HepG2 (cell line): ENCODE results near the gene RIPK3. TPM values are rescaled to one million over a fixed set of nuclear protein-coding genes. Genes with fewer than 3 reads are reported as not detected.

ENCODE experiments used
- ATAC-seq: fragments of 200-7000 bp; cut with Tn5 transposase; 3 replicates; pipeline ENCODE4 v1.9.1; 2020; ENCODE audit warnings: mild to moderate bottlenecking, moderate library complexity
- BruUV-seq: library from RNA; stranded (reverse); fragments of 400-500 nt; replicated peaks from 2 replicates; lab custom pipeline; 2021; lab: Mats Ljungman, UMichigan
- CTCF ChIA-PET: fragments of 300-600 bp; formaldehyde crosslinking; extraction: SDS; loops from one replicate; lab custom pipeline; 2021; ENCODE audit warnings: low total read pairs, inconsistent platforms, low intra/inter-chr PET ratio; lab: Yijun Ruan, JAX
- POLR2A ChIA-PET: fragments of 350-600 bp; sonication (Branson Sonifier 250); formaldehyde crosslinking; loops from one replicate; lab custom pipeline; 2020; ENCODE audit warnings: antibody characterized with exemption, inconsistent platforms; lab: Yijun Ruan, JAX
- DNase-seq: peaks from one replicate; pipeline ENCODE4 v3.0.0-alpha.2; 2015; ENCODE audit warnings: low spot score
- FAIRE-seq: peaks from 3 replicates; lab custom pipeline; 2011; peaks lifted over from hg19 to GRCh38; lab: Jason Lieb, UNC
- H2AFZ ChIP-seq: one replicate; pipeline ENCODE4 v1.6.1; 2011; ENCODE audit warnings: low read length, inconsistent platforms
- H3K27ac ChIP-seq: fragments of 300-600 bp; 3 replicates; pipeline ENCODE4 v1.8.0; 2011; ENCODE audit warnings: mixed run types, mild to moderate bottlenecking, mixed read lengths, low read length, inconsistent platforms; ENCODE audit not compliant: insufficient read depth; ENCODE audit errors: extremely low read length
- H3K27me3 ChIP-seq, 2 experiments: fragments of 200-600 bp in 1 of 2; 2 replicates in 1 of 2; 3 replicates in 1 of 2; pipeline versions ENCODE4 v1.6.0 to v1.8.0; 2011; ENCODE audit warnings: low read length in 2 of 2, mild to moderate bottlenecking in 2 of 2, moderate library complexity in 2 of 2, inconsistent platforms in 1 of 2; ENCODE audit not compliant: insufficient read depth in 2 of 2, control insufficient read depth in 1 of 2
- H3K36me3 ChIP-seq, 2 experiments: fragments of 200-600 bp in 1 of 2; replicated peaks in 1 of 2; 2 replicates in 1 of 2; 3 replicates in 1 of 2; pipeline versions ENCODE4 v1.5.1 to v1.8.0; 2011; ENCODE audit warnings: low read length in 2 of 2, inconsistent platforms in 1 of 2; ENCODE audit not compliant: insufficient read depth in 2 of 2, control insufficient read depth in 1 of 2
- H3K4me1 ChIP-seq: 2 replicates; pipeline ENCODE4 v1.5.1; 2012; ENCODE audit warnings: low read length, inconsistent platforms; ENCODE audit not compliant: insufficient read depth
- H3K4me2 ChIP-seq: 2 replicates; pipeline ENCODE4 v1.6.0; 2011; ENCODE audit warnings: low read depth, low read length, inconsistent platforms
- H3K4me3 ChIP-seq, 3 experiments: fragments of 200-600 bp in 1 of 3; sonication (generic), shearing (Covaris generic) in 1 of 3; replicated peaks in 1 of 3; 2 replicates each; pipeline ENCODE4 v1.5.1; 2011 to 2016; ENCODE audit warnings: low read length in 3 of 3, inconsistent platforms in 2 of 3, low read depth in 2 of 3, mild to moderate bottlenecking in 2 of 3, control low read depth in 1 of 3, mixed read lengths in 1 of 3; ENCODE audit not compliant: insufficient read depth in 1 of 3
- H3K79me2 ChIP-seq: one replicate; pipeline ENCODE4 v1.6.1; 2011; ENCODE audit warnings: low read length, inconsistent platforms; ENCODE audit not compliant: insufficient read depth
- H3K9ac ChIP-seq: 2 replicates; pipeline ENCODE4 v1.6.0; 2011; ENCODE audit warnings: mild to moderate bottlenecking, low read depth, low read length, inconsistent platforms; ENCODE audit not compliant: insufficient read depth
- H3K9me3 ChIP-seq: 2 replicates; pipeline ENCODE4 v1.5.1; 2012; ENCODE audit warnings: mild to moderate bottlenecking, low read length
- H4K20me1 ChIP-seq: 2 replicates; pipeline ENCODE4 v1.6.0; 2011; ENCODE audit warnings: inconsistent platforms, mild to moderate bottlenecking, low read length, moderate library complexity; ENCODE audit not compliant: insufficient read depth
- ATF6 ChIP-seq: sonication (generic); formaldehyde crosslinking; conservative IDR thresholded peaks from 2 replicates; pipeline ENCODE4 v1.4.0; 2020; ENCODE audit warnings: missing genetic modification reagents
- BATF2 ChIP-seq: sonication (generic); formaldehyde crosslinking; IDR thresholded peaks from 2 replicates; pipeline ENCODE4 v1.8.0; 2022; ENCODE audit warnings: mild to moderate bottlenecking, missing genetic modification reagents, moderate library complexity
- CBX2 ChIP-seq, 2 experiments: fragments of 200-600 bp in 1 of 2; sonication (generic); formaldehyde crosslinking in 1 of 2; IDR thresholded peaks; 2 replicates each; pipeline versions ENCODE4 v1.7.0 to v1.8.1; 2018 to 2022; ENCODE audit warnings: low read depth in 2 of 2, low read length in 1 of 2, mild to moderate bottlenecking in 1 of 2, missing genetic modification reagents in 1 of 2
- ELF3 ChIP-seq: IDR thresholded peaks from 2 replicates; pipeline ENCODE4 v1.6.1; 2016; ENCODE audit warnings: missing genetic modification reagents, missing compliant biosample characterization
- ETS1 ChIP-seq: sonication (generic); formaldehyde crosslinking; IDR thresholded peaks from 2 replicates; pipeline ENCODE4 v1.4.0; 2020; ENCODE audit warnings: missing genetic modification reagents
- KAT8 ChIP-seq: IDR thresholded peaks from 2 replicates; pipeline ENCODE4 v1.6.1; 2016; ENCODE audit warnings: missing genetic modification reagents, missing compliant biosample characterization
- MAZ ChIP-seq, 2 experiments: sonication (generic) in 1 of 2; formaldehyde crosslinking in 1 of 2; IDR thresholded peaks; 2 replicates each; pipeline versions ENCODE4 v1.5.0 to v1.6.1; 2012 to 2020; ENCODE audit warnings: low read depth in 2 of 2, mild to moderate bottlenecking in 2 of 2, borderline replicate concordance in 1 of 2, improper control_type of control experiment in 1 of 2, low read length in 1 of 2, missing genetic modification reagents in 1 of 2, moderate library complexity in 1 of 2
- MEF2D ChIP-seq: sonication (generic); formaldehyde crosslinking; IDR thresholded peaks from 2 replicates; pipeline ENCODE4 v1.5.1; 2020; ENCODE audit warnings: mild to moderate bottlenecking, missing genetic modification reagents
- MLLT10 ChIP-seq: sonication (generic); formaldehyde crosslinking; IDR thresholded peaks from 2 replicates; pipeline ENCODE4 v1.4.0; 2020; ENCODE audit warnings: missing genetic modification reagents
- MTF1 ChIP-seq: sonication (generic); formaldehyde crosslinking; IDR thresholded peaks from 2 replicates; pipeline ENCODE4 v1.5.0; 2020; ENCODE audit warnings: missing genetic modification reagents
- POLR2AphosphoS5 ChIP-seq: IDR thresholded peaks from 2 replicates; pipeline ENCODE4 v1.6.1; 2012; ENCODE audit warnings: low read depth, low read length
- SP4 ChIP-seq: sonication (generic); formaldehyde crosslinking; IDR thresholded peaks from 2 replicates; pipeline ENCODE4 v1.8.1; 2023; ENCODE audit warnings: mild to moderate bottlenecking, missing genetic modification reagents
- ZBTB49 ChIP-seq: sonication (generic); formaldehyde crosslinking; IDR thresholded peaks from 2 replicates; pipeline ENCODE4 v1.4.0; 2020; ENCODE audit warnings: missing genetic modification reagents, borderline replicate concordance
- ZNF430 ChIP-seq: sonication (generic); formaldehyde crosslinking; IDR thresholded peaks from 2 replicates; pipeline ENCODE4 v1.9.0; 2021; ENCODE audit warnings: mild to moderate bottlenecking, missing genetic modification reagents
- ZNF563 ChIP-seq: sonication (generic); formaldehyde crosslinking; IDR thresholded peaks from 2 replicates; pipeline ENCODE4 v1.8.0; 2022; ENCODE audit warnings: mild to moderate bottlenecking, moderate library complexity, missing genetic modification reagents
- WGBS: methylation state at CpG from one replicate; pipeline ENCODE4 v1.1.6; 2017; ENCODE audit warnings: low lambda C conversion rate; 5-methylcytosine and 5-hydroxymethylcytosine counted together
- in situ Hi-C: cut with HindIII; loops from 2 replicates; pipeline ENCODE4 v1.10.0; 2017; ENCODE audit warnings: low pct_unique_long_range_greater_than_20kb; ENCODE audit not compliant: extremely low pct_ligation_motif_present
- intact Hi-C: fragments of 100-400 bp; cut with micrococcal nuclease; formaldehyde crosslinking; loops from one replicate; pipeline ENCODE4 v1.10.0; 2022; ENCODE audit not compliant: unreplicated experiment
- polyA plus RNA-seq, 8 experiments: library from polyadenylated mRNA; depleted of rRNA in 3 of 8; stranded (reverse) in 7 of 8; unstranded in 1 of 8; fragments of >200 nt; fragmentation: Illumina TruSeq in 4 of 8; extraction: Trizol in 4 of 8; gene quantifications; 2 replicates each; pipeline versions ENCODE4 v1.2.1 to v1.2.3, GENCODE V29; 2011 to 2016; ENCODE audit warnings: low read depth in 4 of 8, missing spikeins in 1 of 8, mixed read lengths in 1 of 8; ENCODE audit not compliant: insufficient read depth in 1 of 8
- total RNA-seq, 5 experiments: library from RNA; depleted of rRNA; stranded (reverse); fragments of >200 nt; fragmentation: Illumina TruSeq; extraction: Trizol; gene quantifications; 2 replicates each; pipeline ENCODE4 v1.2.3, GENCODE V29; 2016; ENCODE audit warnings: low read depth in 1 of 5

RIPK3 gene
- total and polyA plus RNA-seq, 2 of the 13 experiments (the other 11 are each of a cell fraction or from before 2014, with no cell fraction given): not detected

GRCh38 chr14:24332268-24332993, 7.4 kb downstream of the RIPK3 start:
- Histone ChIP-seq H3K27ac (no peak overlapping the region), H2AFZ (peak overlapping the region; percentile 36), H4K20me1 (no peaks in the 10 kb centered on the region), H3K4me3 (peak overlapping the region; percentile 30 to 70 (median 42)), H3K36me3 (no peaks in the 10 kb centered on the region), H3K4me1 (peaks cover 36% of the 10 kb centered on the region), H3K9me3 (no peaks in the 10 kb centered on the region), H3K9ac (0 out of 2 replicates have a peak overlapping the region, but pooled peaks have one; percentile 1), H3K4me2 (peak overlapping the region; percentile 92), H3K79me2 (no peaks in the 10 kb centered on the region), H3K27me3 (peaks cover 29 to 86% of the 10 kb centered on the region in 2 experiments)
- intact Hi-C loops: loop anchor here (1.0 to 5.0 kb wide), 3 partner anchors 90 to 1565 kb away; partner anchors contain the start of genes OXA1L and TINF2
- no TSS peak for BruUV-seq
- WGBS: 11% methylated on average over 56 of the region's 56 CpGs
- DNase-seq: peak; percentile 86
- peak; percentile 83 for ATAC-seq
- in situ Hi-C loops: loop anchor here (5.0 kb wide), 1 partner anchor 100 kb away; no protein-coding TSS in a partner anchor
- peak; percentile 98 for FAIRE-seq
- ChIA-PET POLR2A (interaction anchor here (0.7 to 4.3 kb wide), 14 partner anchors 13 to 117 kb away, joined by 3 to 98 read pairs (median 7); partner anchors contain the start of genes CBLN3, CIDEB, DHRS1 and KHNYN), CTCF (interaction anchor here (0.7 to 10.2 kb wide), 10 partner anchors 19 to 109 kb away, joined by 3 to 235 read pairs (median 6); partner anchors contain the start of genes CBLN3, CIDEB, DHRS1 and KHNYN)
- TF ChIP-seq POLR2AphosphoS5 (no peak), ETS1 (CRISPR knock-in tag) (no peak), ATF6 (CRISPR knock-in tag) (no peak), ELF3 (CRISPR knock-in tag) (peak; percentile 78), ZNF563 (CRISPR knock-in tag) (peak; percentile 96), SP4 (CRISPR knock-in tag) (0 out of 2 replicates have a peak, but pooled peaks have one; percentile 27), ZBTB49 (CRISPR knock-in tag) (peak; percentile 60; the same call in 1 of the 2 replicates), ZNF430 (CRISPR knock-in tag) (peak; percentile 49; the same call in 1 of the 2 replicates), MEF2D (CRISPR knock-in tag) (peak; percentile 88; the same call in 1 of the 2 replicates), KAT8 (CRISPR knock-in tag) (peak; percentile 71; the same call in 1 of the 2 replicates), MTF1 (CRISPR knock-in tag) (no peak), MAZ (IDR thresholded peaks at IDR 0.05; ENCODE audit: borderline replicate concordance, low read depth, low read length) (peak; percentile 17; the same call in 1 of the 2 replicates), MAZ (CRISPR knock-in tag; IDR thresholded peaks at IDR 0.05; ENCODE audit: low read depth) (peak; percentile 90), CBX2 (IDR thresholded peaks at IDR 0.05; ENCODE audit: low read depth, low read length) (no peak; the same call in 1 of the 2 replicates), CBX2 (CRISPR knock-in tag; IDR thresholded peaks at IDR 0.05; ENCODE audit: low read depth) (no peak; the same call in 1 of the 2 replicates), MLLT10 (CRISPR knock-in tag) (no peak), BATF2 (CRISPR knock-in tag) (peak; percentile 98)
